Transverse colon (tissue), 4 donors: ENCODE data around the gene TTC21A. TPM values are rescaled to one million over a fixed set of nuclear protein-coding genes. Genes with fewer than 3 reads are reported as not detected.

Experiments used
- DNase-seq: peaks from one replicate; pipeline ENCODE4 v3.0.0-alpha.2; 2019
- H3K27ac ChIP-seq, 4 donors: fragments of 200-600 bp; sonication (generic); 2 replicates each; pipeline ENCODE4 v1.5.1; 2016 to 2018; ENCODE audit warnings: inconsistent platforms in 4 of 4
- H3K27me3 ChIP-seq: fragments of 200-600 bp; sonication (generic); 2 replicates; pipeline ENCODE4 v1.5.1; 2017; ENCODE audit warnings: inconsistent platforms
- H3K36me3 ChIP-seq, 4 donors: fragments of 200-600 bp; sonication (generic); 2 replicates each; pipeline ENCODE4 v1.5.1; 2017 to 2019; ENCODE audit warnings: inconsistent platforms in 4 of 4
- H3K4me1 ChIP-seq, 4 donors: fragments of 200-600 bp; sonication (generic); 2 replicates each; pipeline ENCODE4 v1.5.1; 2017 to 2020; ENCODE audit warnings: inconsistent platforms in 4 of 4
- H3K4me3 ChIP-seq, 4 donors: fragments of 200-600 bp; sonication (generic); 1 replicate in 1 of 4; 2 replicates in 3 of 4; pipeline versions ENCODE4 v1.5.1 to v1.6.1; 2017 to 2019; ENCODE audit warnings: inconsistent platforms in 4 of 4
- H3K9me3 ChIP-seq, 2 donors: fragments of 200-600 bp; sonication (generic); 2 replicates each; pipeline ENCODE4 v1.5.1; 2017 to 2019; ENCODE audit warnings: inconsistent platforms in 2 of 2
- EP300 ChIP-seq: sonication (generic); formaldehyde crosslinking; IDR thresholded peaks from one replicate; pipeline ENCODE4 v1.6.1; 2017; ENCODE audit warnings: antibody characterized with exemption, low read depth
- POLR2A ChIP-seq: fragments of 450-650 bp; IDR thresholded peaks from one replicate; pipeline ENCODE4 v1.6.1; 2016; ENCODE audit warnings: antibody characterized with exemption, mild to moderate bottlenecking, moderate library complexity
- POLR2AphosphoS5 ChIP-seq, 3 donors: sonication (generic); formaldehyde crosslinking; IDR thresholded peaks; one replicate each; pipeline ENCODE4 v1.6.1; 2016; ENCODE audit warnings: antibody characterized with exemption in 3 of 3
- WGBS, 2 donors: methylation state at CpG; one replicate each; pipeline ENCODE4 v1.1.5; 2018; ENCODE audit warnings: low coverage in 1 of 2; 5-methylcytosine and 5-hydroxymethylcytosine counted together
- in situ Hi-C, 4 donors: fragments of 200-750 bp; cut with MboI; loops; one replicate each; pipeline versions ENCODE4 v1.15.0 to v1.15.1; 2017; ENCODE audit warnings: low sequenced_read_pairs in 3 of 4, low pct_ligation_motif_present in 1 of 4, low pct_unique_long_range_greater_than_20kb in 1 of 4
- intact Hi-C: fragments of 100-400 bp; cut with DNase I; formaldehyde crosslinking; loops from one replicate; pipeline ENCODE4 v1.15.1; 2023; ENCODE audit warnings: low total_unique reads
- total RNA-seq, 4 donors: library from RNA; depleted of rRNA; stranded (reverse); fragments of >200 nt; gene quantifications; one replicate each; pipeline ENCODE4 v1.1.0, GENCODE V29; 2016
- TF ChIP-seq, protein P1 (sequence below), 5 experiments: fragments of 200-600 bp in 3 of 5; fragments of 450-650 bp in 2 of 5; sonication (generic) in 3 of 5; IDR thresholded peaks; 1 replicate in 2 of 5; 2 replicates in 3 of 5; pipeline ENCODE4 v1.5.1; 2016 to 2017; ENCODE audit warnings: antibody characterized with exemption in 5 of 5, inconsistent platforms in 3 of 5, mild to moderate bottlenecking in 2 of 5, moderate library complexity in 1 of 5

The TTC21A gene
- total RNA-seq, 4 donors from 2014 or later = 6.8 to 101 (median 30.3) TPM

DNA sequence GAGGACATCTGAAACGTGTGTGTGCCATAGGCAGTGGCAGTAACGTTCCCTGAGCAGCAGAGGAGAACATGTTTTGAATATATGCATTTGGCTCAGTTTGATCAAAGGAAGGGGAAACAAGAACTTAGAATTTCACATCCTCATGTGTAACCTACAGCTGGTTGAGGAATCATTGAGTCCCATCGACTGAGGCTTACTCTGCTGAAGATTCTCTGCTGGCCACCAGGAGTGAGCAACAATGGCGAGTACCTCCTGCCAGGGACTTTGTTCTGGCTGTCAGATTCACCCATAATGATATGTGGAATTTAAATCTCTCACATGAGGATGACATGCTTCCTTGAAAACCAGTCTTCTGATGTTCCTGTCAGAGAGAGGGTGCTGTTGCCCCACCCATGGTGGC, 21.3 kb upstream of the TTC21A start:
- H3K36me3 ChIP-seq = peaks cover 0 to 32% (median 15%) of the 10 kb centered on the region in 4 donors
- in situ Hi-C loops (no loop called here), intact Hi-C loops (no loop called here)

DNA sequence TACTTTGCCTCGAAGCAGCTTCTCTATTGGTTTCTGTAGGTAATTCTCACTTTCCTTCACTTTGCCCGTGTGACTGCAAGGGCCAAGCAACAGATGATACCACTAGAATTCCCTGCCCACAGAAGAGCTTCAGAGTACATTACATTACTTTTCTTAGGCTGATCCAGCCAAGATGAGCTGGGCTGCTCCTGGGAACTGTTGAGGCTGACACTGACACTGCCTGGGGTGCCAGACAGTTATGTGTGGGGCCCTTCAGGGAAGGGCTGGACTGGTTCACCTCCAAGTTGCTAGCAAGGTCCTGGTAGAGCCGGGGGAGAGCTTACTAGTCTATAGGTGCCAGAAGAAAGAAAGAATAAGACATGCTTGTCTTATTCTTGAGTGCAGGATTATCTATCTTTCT, 19.0 kb upstream of the TTC21A start:
- H3K27ac ChIP-seq = no peak overlapping the region
- H3K4me3 ChIP-seq = no peak overlapping the region
- 92% methylated on average over 3 of the region's 3 CpGs; no CpG with 5 or more reads in 1 of the 2 donors for WGBS, 2 donors
- H3K36me3 ChIP-seq = peaks cover 0 to 40% (median 20%) of the 10 kb centered on the region in 4 donors
- no peaks in the 10 kb centered on the region for H3K27me3 ChIP-seq
- no peak for DNase-seq
- intact Hi-C loops (no loop called here), in situ Hi-C loops (no loop called here)
- H3K9me3 ChIP-seq = no peaks in the 10 kb centered on the region
- TF ChIP-seq POLR2A (no peak), POLR2AphosphoS5 (IDR thresholded peaks at IDR 0.05) (no peak), EP300 (no peak)
- TF ChIP-seq, protein P1, sequence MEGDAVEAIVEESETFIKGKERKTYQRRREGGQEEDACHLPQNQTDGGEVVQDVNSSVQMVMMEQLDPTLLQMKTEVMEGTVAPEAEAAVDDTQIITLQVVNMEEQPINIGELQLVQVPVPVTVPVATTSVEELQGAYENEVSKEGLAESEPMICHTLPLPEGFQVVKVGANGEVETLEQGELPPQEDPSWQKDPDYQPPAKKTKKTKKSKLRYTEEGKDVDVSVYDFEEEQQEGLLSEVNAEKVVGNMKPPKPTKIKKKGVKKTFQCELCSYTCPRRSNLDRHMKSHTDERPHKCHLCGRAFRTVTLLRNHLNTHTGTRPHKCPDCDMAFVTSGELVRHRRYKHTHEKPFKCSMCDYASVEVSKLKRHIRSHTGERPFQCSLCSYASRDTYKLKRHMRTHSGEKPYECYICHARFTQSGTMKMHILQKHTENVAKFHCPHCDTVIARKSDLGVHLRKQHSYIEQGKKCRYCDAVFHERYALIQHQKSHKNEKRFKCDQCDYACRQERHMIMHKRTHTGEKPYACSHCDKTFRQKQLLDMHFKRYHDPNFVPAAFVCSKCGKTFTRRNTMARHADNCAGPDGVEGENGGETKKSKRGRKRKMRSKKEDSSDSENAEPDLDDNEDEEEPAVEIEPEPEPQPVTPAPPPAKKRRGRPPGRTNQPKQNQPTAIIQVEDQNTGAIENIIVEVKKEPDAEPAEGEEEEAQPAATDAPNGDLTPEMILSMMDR (IDR thresholded peaks at IDR 0.05) = no peak
- no peaks in the 10 kb centered on the region for H3K4me1 ChIP-seq

More for the DNA sequence above, 21.3 kb upstream of the TTC21A start:
- no peak for DNase-seq
- H3K4me1 ChIP-seq = no peaks in the 10 kb centered on the region
- H3K4me3 ChIP-seq = no peak overlapping the region
- no peak overlapping the region for H3K27ac ChIP-seq
- no peaks in the 10 kb centered on the region for H3K27me3 ChIP-seq
- 67 to 78% methylated on average over 3 to 4 of the region's 4 CpGs for WGBS, 2 donors
- TF ChIP-seq EP300 = no peak
- TF ChIP-seq POLR2AphosphoS5 (IDR thresholded peaks at IDR 0.05) = no peak
- TF ChIP-seq, protein P1 (IDR thresholded peaks at IDR 0.05) = no peak
- no peak for TF ChIP-seq POLR2A
- no peaks in the 10 kb centered on the region for H3K9me3 ChIP-seq

DNA sequence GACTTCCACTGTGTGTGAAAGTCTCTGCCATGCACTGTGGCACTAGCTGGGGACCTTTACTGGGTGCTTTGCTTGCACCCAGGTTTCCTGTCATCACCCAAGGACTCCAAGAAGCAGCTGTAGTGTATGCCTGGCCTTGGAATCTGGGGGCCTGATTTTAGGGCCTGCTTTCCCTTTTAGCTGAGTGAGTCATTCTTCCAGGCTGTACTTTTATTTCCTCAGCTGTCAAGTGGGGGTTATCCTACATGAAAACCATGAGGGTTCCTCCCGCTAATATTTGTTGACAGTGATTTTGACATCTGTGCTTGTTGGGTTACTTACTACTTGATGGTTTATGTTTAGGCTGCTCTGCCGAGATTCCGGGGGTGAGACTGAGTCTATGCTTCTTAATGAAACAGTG, 18.6 kb upstream of the TTC21A start:
- intact Hi-C loops = no loop called here
- no peaks in the 10 kb centered on the region for H3K27me3 ChIP-seq
- DNase-seq = no peak
- H3K27ac ChIP-seq = no peak overlapping the region
- no peaks in the 10 kb centered on the region for H3K9me3 ChIP-seq
- in situ Hi-C loops = no loop called here
- H3K36me3 ChIP-seq = peaks cover 0 to 43% (median 21%) of the 10 kb centered on the region in 4 donors
- TF ChIP-seq EP300 (no peak), POLR2A (no peak)
- TF ChIP-seq, protein P1 (IDR thresholded peaks at IDR 0.05) = no peak
- WGBS, 2 donors = 79 to 93% methylated on average over 3 of the region's 3 CpGs
- no peaks in the 10 kb centered on the region for H3K4me1 ChIP-seq
- H3K4me3 ChIP-seq = no peak overlapping the region

DNA sequence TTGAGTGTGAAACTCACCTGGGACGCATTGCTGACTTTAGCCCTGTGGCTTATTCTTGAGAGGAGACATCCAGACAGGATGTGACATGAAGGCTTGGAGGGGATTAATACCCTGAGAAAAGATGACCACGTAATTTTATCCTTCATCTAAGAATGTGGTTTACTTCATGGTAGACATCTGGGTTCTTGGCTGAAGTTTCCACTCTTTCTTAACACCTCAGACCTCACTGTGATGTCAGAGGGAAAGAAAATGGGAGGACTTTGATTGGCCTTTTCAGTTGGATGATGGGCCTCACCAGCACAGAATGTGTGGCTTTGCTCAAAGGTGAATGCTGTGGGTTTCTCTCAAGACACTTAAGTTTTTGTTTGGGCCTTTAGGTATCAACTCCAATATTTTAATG, 16.6 kb upstream of the TTC21A start:
- Histone ChIP-seq H3K4me3 (no peak overlapping the region), H3K9me3 (no peaks in the 10 kb centered on the region), H3K27me3 (no peaks in the 10 kb centered on the region), H3K36me3 (peaks cover 0 to 54% (median 25%) of the 10 kb centered on the region in 4 donors), H3K4me1 (no peaks in the 10 kb centered on the region), H3K27ac (no peak overlapping the region)
- no peak for DNase-seq
- intact Hi-C loops = no loop called here
- in situ Hi-C loops = no loop called here
- TF ChIP-seq POLR2A = no peak
- TF ChIP-seq EP300 = no peak
- TF ChIP-seq POLR2AphosphoS5 (IDR thresholded peaks at IDR 0.05) = no peak
- TF ChIP-seq, protein P1 (IDR thresholded peaks at IDR 0.05) = no peak
- WGBS, 2 donors = 77 to 83% methylated on average over 1 to 2 of the region's 2 CpGs
